ELF-1 (cell line): ENCODE measurements around the gene ACAN.

Experiments used
- DNase-seq: peaks from one replicate; pipeline ENCODE4 v3.0.0-alpha.2; 2016; ENCODE audit warnings: low read depth, low spot score

ACAN gene

GRCh38 chr15:88877415-88877814 lies 74.2 kb downstream of the ACAN start:
- no peak for DNase-seq

- DNase-seq = no peak
These were observed 74.7 kb downstream of the ACAN start for GRCh38 chr15:88877906-88878305.

DNA sequence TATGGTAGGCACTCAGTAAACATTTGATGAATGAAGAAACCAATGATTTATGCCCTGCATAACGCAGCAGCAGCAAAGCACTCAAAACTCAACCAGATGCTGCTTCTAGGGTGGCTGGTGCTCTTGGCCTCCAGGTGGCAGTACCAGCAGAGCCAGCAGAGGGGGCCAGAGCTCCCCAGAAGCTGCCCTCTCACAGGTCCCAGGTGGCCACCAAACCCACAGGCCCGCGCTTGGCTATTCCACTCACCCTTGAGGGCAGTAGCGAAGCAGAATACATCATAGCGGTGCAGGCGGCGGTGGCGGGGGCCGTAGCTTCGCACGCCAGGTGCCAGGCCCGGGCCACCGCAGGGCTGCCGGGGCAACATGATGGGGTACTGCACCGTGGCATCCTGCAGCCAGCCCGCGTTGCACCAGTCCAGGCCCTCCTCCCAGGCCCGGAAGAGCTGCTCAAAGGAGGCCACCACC lies 75.5 kb downstream of the ACAN start:
- peak; percentile 84 for DNase-seq

DNA sequence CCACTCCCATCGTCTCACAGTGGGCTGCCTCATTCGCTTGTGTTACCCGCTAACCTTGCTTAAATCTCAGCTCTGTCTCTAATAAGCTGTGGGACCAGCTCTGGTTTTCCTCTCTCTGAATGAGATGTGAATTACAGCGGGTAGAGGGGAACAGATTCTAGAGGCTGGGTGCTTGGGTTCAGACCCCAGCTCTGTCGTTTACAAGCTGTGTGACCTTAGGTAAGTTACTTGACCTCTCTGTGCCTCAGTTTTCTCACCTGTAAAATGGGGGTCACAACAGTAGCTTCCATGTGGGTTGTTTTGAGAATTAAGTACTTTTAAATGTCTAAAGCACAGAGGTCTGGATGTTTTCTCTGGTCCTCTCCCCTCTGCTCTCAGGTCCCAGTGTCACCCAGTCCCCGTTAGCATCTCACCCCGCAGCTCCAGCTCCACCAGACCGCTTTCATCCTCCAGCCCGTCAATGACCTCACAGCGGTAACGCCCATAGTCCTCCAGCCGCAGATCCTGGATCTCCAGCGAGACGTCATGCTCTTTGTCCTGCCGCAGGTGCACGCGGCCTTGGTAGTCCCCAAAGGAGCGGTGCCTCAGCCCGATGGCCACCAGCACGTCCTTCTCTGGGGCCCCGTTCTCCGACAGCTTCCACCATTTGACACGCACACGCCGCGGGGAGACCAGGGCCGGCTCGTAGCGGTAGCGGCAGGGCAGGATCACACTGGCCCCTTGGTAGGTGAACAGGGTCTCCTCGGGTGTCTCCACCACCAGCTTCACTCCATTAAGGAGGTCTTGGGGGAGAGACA lies 77.9 kb downstream of the ACAN start:
- DNase-seq = no peak

- no peak for DNase-seq
These were observed 78.5 kb downstream of the ACAN start for GRCh38 chr15:88881775-88882174.

- no peak for DNase-seq
These were observed 79.5 kb downstream of the ACAN start for GRCh38 chr15:88882785-88883184.

DNA sequence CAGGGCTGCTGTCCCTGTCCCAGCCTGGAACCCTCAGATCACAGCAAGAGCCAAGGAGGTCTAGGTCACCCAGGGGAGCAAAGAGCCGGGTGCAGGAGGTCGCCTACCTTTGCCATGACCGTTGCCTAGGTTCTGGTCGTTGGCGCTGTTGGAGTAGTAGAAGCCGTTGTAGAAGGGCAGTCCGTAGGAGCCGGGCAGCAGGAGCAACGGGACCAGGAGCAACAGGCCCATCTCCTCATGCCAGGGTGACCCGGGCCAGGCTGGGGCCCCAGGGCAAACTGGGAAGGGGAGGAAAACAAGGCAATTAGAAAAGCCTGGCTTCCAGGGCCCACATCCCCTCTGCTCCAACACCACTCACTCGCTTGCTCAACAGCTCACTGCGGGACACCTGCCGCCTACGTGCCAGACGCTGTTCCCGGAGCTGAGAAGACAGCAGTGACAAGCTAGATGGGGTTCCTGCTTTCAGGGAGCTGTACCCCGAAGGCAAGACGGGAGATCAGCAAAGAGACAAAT lies 83.9 kb downstream of the ACAN start:
- DNase-seq = no peak

- no peak for DNase-seq
These were observed 85.5 kb downstream of the ACAN start for GRCh38 chr15:88888719-88889118.

- no peak for DNase-seq
These were observed 87.3 kb downstream of the ACAN start for GRCh38 chr15:88890495-88890894.

- no peak for DNase-seq
These were observed 88.5 kb downstream of the ACAN start for GRCh38 chr15:88891540-88892254.

DNA sequence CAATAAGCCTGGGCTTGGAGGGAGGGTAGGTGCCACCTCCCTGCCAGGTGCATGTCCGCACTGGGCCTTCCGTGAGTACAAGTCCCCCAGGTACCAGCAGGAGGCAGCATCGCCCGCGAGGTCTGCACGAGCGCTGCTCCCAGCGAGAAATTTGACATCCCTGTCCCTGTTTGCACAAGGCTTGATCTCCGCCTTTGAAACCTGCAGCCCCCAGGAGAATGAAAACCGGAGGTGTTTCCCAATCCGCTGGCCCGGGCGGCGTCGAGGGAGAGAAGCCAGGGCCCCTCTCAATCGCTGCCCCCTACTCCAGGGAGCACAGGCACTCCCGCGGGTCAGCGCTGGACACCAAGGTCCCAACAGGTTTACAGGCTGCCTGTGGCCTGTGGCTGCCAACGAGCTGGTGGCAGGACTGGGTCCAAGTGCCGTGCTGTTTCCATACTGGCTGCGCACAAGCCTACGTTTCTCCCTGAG lies 91.1 kb downstream of the ACAN start:
- DNase-seq = peak; percentile 88

GRCh38 chr15:88894819-88895767 lies 91.9 kb downstream of the ACAN start, which contains the start of gene HAPLN3:
Gene HAPLN3, minus strand, starts transcription at chr15:88895544. Its CDS starts 8,246 bp downstream, at chr15:88887298.
- peak; percentile 32 for DNase-seq

GRCh38 chr15:88896333-88897033 lies 93.2 kb downstream of the ACAN start:
- DNase-seq = peak; percentile 51

GRCh38 chr15:88897142-88897455 lies 93.9 kb downstream of the ACAN start:
- no peak for DNase-seq

DNA sequence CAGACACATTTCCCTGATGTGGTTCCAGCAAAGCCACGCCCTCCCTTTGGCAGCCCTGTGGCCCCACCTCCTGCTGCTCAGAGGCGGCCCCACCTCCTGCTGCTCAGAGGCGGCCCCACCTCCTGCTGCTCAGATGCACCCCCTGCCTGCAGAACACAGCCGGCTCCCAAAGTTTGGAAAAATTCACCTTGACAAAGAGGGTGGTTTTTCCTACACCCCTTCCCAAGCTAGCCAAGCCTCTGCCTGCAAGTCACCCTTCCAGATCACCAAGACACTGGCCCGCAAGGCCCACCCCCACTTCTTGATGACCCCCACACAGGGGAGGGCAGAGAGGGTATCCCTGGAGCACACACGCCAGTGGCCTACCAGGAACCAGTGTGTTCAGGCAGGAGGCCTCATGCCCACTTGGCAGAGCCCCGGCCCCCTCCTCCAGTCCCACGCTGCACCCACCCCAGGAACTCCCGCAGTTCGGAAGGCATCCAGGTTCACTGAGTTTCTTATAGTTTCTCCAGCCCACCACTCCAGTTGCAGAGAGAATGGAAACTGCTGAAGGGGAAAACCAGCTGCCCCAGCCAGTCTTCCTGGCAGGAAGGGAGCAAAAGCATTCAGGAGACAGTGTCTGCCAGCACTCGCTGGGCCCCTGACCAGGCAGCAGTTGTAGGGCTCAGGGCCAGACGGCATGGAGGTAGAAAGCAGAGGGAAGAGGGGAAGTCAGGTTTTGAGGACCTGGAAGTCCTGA lies 94.4 kb downstream of the ACAN start:
- DNase-seq = peak; percentile 77

DNA sequence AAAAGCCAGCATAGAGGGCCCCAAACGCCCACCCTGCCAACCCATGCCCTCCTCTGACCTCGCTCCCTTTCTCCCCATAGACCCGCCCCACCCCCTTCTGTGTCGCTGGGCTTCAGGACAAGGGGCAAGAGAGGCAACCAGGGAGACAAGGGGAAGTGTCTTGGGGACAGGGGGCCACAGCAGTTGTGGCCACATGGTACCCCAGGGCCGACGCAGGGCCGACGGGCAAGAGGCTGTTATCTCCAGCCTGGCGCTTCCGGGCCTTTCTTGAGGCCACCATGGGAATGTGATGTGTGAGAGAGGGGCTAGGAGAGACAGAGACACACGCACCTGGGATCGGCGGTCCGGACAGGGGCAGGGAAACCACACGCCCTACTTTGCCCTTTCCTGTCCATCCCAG lies 95.5 kb downstream of the ACAN start:
- DNase-seq = no peak

DNA sequence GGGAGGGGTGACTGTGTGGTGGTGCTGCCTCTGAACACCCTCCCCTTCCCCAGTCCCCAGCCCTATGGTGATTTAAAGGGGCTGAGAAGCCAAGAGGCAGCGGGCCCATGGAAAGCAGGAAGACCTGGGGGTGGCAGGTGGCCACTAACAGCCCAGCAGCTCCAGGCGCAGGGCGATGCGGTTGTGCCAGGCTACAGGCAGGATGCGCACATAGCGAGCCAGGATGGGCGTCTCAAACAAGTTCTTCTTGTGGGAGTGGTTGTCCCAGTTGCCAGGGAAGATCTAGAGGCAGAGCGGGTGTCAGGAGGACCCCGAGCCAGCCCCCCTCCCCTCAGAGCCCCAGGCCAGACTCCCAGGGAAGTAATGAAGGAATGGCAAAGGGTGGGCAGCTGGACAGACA lies 96.0 kb downstream of the ACAN start:
- no peak for DNase-seq

- DNase-seq = no peak
These were observed 97.2 kb downstream of the ACAN start for GRCh38 chr15:88900309-88900981.

- no peak for DNase-seq
These were observed 97.8 kb downstream of the ACAN start for GRCh38 chr15:88900982-88901418.
